Lower leg skin (tissue), 4 donors: ENCODE results near the gene SEC22A. TPM values are rescaled to one million over a fixed set of nuclear protein-coding genes. Genes with fewer than 3 reads are reported as not detected.

ENCODE experiments used
- DNase-seq, 2 donors: peaks; one replicate each; pipeline ENCODE4 v3.0.0-alpha.2; 2019; ENCODE audit warnings: low spot score in 2 of 2
- H3K4me3 ChIP-seq: fragments of 200-600 bp; sonication (generic); 2 replicates; pipeline ENCODE4 v1.5.1; 2017; ENCODE audit warnings: mild to moderate bottlenecking, low read depth; ENCODE audit not compliant: poor library complexity, severe bottlenecking
- POLR2A ChIP-seq, 2 donors: fragments of 450-650 bp; IDR thresholded peaks; one replicate each; pipeline ENCODE4 v1.6.1; 2016 to 2017; ENCODE audit warnings: antibody characterized with exemption in 2 of 2, mild to moderate bottlenecking in 1 of 2, moderate library complexity in 1 of 2
- WGBS, 2 donors: methylation state at CpG; one replicate each; pipeline ENCODE4 v1.1.5; 2018; 5-methylcytosine and 5-hydroxymethylcytosine counted together
- intact Hi-C: fragments of 100-400 bp; cut with DNase I; formaldehyde crosslinking; loops from one replicate; pipeline ENCODE4 v1.15.0; 2023; ENCODE audit warnings: low total_unique reads
- total RNA-seq, 4 donors: library from RNA; depleted of rRNA; stranded (reverse); fragments of >200 nt; gene quantifications; one replicate each; pipeline ENCODE4 v1.1.0, GENCODE V29; 2016
- TF ChIP-seq, protein P1 (sequence below), 3 donors: fragments of 450-650 bp; IDR thresholded peaks; one replicate each; pipeline ENCODE4 v1.5.1; 2016; ENCODE audit warnings: antibody characterized with exemption in 3 of 3, mild to moderate bottlenecking in 3 of 3, moderate library complexity in 2 of 3

Gene SEC22A
- total RNA-seq, 4 donors from 2014 or later, result 20.4 to 37.4 (median 28.2) TPM

DNA sequence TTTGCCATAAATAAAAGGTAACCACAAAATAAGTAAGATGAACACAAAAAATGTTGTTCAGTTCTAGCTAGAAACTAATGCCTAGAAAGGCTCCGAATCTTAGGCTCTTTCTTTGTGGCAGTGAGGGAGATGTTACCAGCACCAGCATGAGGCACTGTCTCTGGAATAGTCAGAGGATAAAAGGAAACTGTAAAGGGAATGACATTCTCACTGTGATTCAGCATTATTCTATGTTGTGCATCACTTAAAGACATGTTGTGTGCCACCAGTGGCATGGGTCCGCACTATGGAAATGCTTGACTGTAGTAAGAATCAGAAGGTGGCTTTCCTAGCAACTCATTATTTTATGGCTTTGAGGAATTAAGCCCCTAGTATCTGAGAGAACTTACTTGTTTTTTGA is 70.8 kb downstream of the SEC22A start:
- H3K4me3 ChIP-seq, result no peak overlapping the region
- intact Hi-C loops, result no loop called here
- 95 to 97% methylated on average over 2 of the region's 2 CpGs for WGBS, 2 donors
- DNase-seq, result no peak
- TF ChIP-seq POLR2A (IDR thresholded peaks at IDR 0.05), result no peak
- TF ChIP-seq, protein P1, sequence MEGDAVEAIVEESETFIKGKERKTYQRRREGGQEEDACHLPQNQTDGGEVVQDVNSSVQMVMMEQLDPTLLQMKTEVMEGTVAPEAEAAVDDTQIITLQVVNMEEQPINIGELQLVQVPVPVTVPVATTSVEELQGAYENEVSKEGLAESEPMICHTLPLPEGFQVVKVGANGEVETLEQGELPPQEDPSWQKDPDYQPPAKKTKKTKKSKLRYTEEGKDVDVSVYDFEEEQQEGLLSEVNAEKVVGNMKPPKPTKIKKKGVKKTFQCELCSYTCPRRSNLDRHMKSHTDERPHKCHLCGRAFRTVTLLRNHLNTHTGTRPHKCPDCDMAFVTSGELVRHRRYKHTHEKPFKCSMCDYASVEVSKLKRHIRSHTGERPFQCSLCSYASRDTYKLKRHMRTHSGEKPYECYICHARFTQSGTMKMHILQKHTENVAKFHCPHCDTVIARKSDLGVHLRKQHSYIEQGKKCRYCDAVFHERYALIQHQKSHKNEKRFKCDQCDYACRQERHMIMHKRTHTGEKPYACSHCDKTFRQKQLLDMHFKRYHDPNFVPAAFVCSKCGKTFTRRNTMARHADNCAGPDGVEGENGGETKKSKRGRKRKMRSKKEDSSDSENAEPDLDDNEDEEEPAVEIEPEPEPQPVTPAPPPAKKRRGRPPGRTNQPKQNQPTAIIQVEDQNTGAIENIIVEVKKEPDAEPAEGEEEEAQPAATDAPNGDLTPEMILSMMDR (IDR thresholded peaks at IDR 0.05), result no peak

DNA sequence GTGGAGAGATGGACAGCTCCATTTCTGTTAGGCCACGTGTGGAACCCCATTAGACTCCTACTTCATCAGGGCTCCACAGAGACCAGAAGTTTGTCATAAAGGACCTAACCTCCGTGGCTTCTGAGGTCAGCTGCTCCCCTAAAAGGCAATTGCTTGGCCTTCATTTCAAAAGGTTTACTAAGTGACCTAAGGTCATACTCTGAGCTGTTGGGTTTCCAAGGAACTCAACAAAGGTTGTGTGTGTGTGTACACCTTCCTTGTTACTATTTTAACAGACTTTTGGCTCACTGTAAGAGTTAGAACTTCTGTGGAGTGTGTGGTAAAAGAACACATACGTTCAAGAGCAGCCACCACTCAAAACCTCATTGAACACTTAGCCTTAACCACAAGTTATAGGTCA is 73.9 kb downstream of the SEC22A start:
- intact Hi-C loops, result no loop called here
- DNase-seq, result no peak
- 78 to 80% methylated on average over 3 of the region's 3 CpGs for WGBS, 2 donors
- no peak overlapping the region for H3K4me3 ChIP-seq
- TF ChIP-seq, protein P1 (IDR thresholded peaks at IDR 0.05), result no peak
- TF ChIP-seq POLR2A (IDR thresholded peaks at IDR 0.05), result no peak

DNA sequence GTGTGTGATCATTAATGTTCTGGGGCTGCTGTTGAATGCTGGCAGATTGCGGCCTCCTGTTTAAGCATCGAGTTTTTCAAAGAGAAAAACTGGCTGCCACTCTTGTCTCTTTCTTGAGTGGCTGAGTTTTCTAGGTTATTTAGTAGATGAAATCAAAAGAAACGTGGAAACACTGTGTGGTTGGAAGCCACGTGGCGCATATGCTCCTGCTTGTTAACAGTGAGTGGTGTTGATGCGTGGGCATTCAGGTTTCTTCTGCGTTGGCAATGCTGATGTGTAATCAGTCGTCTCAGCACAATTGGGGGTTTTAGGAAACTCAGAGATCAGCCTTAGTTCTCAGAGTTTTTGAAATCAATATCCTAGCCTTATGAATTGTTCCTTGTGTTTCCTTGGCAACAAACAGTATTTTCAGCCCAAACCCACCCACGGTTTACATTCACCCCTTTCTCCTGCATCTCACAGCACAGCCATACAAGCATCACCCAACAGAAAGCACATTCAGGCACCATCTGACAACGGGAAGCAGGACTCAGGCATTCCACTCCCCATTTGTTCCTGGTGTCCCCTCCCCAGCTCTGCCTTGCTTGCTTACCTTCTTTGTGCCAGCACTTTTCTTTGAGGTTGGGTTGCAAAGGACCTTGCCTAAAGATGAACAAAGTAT is 74.7 kb downstream of the SEC22A start:
- intact Hi-C loops, result no loop called here
- no peak overlapping the region for H3K4me3 ChIP-seq
- 79 to 83% methylated on average over 10 of the region's 10 CpGs for WGBS, 2 donors
- no peak for TF ChIP-seq POLR2A (IDR thresholded peaks at IDR 0.05)
- no peak for DNase-seq

DNA sequence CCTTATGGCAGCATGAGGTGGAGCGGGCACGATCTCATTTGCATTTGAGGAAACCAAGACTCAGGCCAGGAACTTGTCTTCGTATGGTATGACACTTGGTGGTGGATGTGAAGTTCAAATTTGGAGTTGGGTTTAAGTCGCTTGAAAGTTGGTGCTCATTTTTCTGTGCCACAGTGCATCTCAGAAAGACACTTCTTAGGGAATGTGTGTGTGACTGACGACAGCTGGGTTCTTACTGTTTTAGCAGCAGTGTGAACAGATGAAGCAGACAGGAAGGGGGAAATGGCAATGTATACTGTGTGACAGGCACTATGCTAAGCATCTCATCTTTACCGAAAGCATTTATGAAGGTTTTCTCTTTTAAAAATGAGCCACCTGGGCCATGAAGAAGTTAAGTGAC is 75.4 kb downstream of the SEC22A start:
- no peak overlapping the region for H3K4me3 ChIP-seq
- intact Hi-C loops, result no loop called here
- TF ChIP-seq POLR2A (IDR thresholded peaks at IDR 0.05), result no peak
- TF ChIP-seq, protein P1 (IDR thresholded peaks at IDR 0.05), result no peak
- WGBS, 2 donors, result 85 to 88% methylated on average over 6 of the region's 6 CpGs
- DNase-seq, result no peak

DNA sequence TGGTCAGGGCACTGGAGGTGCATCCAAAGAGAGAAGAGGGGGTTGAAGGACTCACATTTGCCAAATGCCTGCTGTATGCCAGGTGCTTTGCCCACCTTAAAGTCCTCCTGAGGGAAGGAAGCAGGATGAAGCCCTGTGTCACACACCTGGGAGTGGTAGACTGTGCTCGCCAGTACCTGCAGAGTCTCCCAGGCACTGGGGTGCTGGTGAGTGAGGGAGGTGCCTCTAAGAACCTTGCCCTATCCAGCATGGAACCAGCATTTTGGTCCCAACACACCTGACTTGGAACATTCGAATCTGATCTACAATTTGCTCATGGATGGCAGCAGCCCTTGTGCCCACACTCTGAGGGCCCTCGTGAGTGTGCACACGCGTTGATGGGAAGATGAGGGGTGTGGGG is 76.7 kb downstream of the SEC22A start:
- H3K4me3 ChIP-seq, result no peak overlapping the region
- no peak for DNase-seq
- intact Hi-C loops, result no loop called here
- TF ChIP-seq POLR2A (IDR thresholded peaks at IDR 0.05), result no peak
- TF ChIP-seq, protein P1 (IDR thresholded peaks at IDR 0.05), result no peak
- WGBS, 2 donors, result 83 to 90% methylated on average over 5 of the region's 5 CpGs

DNA sequence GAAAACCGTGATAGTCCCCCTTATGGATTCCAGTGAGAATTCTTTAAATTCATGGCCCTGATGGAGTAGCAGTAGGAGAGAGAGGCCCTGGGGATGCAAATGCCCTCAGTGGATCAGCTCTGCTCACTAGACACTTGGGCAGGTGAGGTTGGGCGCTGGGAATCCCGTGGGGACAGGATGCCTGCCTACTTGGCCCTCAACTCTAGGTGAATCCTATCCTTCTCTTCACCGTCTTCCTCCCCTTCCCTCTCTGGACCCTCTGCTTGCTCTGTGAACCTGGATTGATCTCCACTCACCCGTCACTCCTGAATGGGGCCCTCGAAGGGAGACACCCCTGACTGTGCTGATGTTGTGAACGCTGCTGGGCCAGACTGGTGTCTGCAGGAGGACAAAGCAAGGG is 77.4 kb downstream of the SEC22A start:
- 81 to 83% methylated on average over 7 of the region's 7 CpGs for WGBS, 2 donors
- intact Hi-C loops, result no loop called here
- no peak overlapping the region for H3K4me3 ChIP-seq
- no peak for DNase-seq
- no peak for TF ChIP-seq POLR2A (IDR thresholded peaks at IDR 0.05)
- TF ChIP-seq, protein P1 (IDR thresholded peaks at IDR 0.05), result no peak
